Fibroblast of lung (primary cell): Measurements from ENCODE around the gene PLCL1. TPM values are rescaled to one million over a fixed set of nuclear protein-coding genes. Genes with fewer than 3 reads are reported as not detected.

Source experiments
- DNase-seq, 2 donors: peaks; one replicate each; pipeline versions ENCODE4 v3.0.0 to v3.0.0-alpha.2; 2010; ENCODE audit warnings: low read depth in 2 of 2
- H2AFZ ChIP-seq: 2 replicates; pipeline ENCODE4 v1.5.1; 2012; ENCODE audit warnings: low read length, control low read depth, inconsistent platforms
- H3K27ac ChIP-seq: 2 replicates; pipeline ENCODE4 v1.5.1; 2011; ENCODE audit warnings: low read length, control low read depth; ENCODE audit not compliant: insufficient read depth
- H3K27me3 ChIP-seq: 2 replicates; pipeline ENCODE4 v1.5.1; 2011; ENCODE audit warnings: mild to moderate bottlenecking, low read length; ENCODE audit not compliant: control insufficient read depth, insufficient read depth
- H3K36me3 ChIP-seq: 2 replicates; pipeline ENCODE4 v1.5.1; 2011; ENCODE audit warnings: low read length; ENCODE audit not compliant: control insufficient read depth, insufficient read depth
- H3K4me1 ChIP-seq: 2 replicates; pipeline ENCODE4 v1.5.1; 2011; ENCODE audit warnings: low read length; ENCODE audit not compliant: control insufficient read depth, insufficient read depth; ENCODE audit errors: extremely low read depth
- H3K4me2 ChIP-seq: 2 replicates; pipeline ENCODE4 v1.5.1; 2011; ENCODE audit warnings: low read length, control low read depth; ENCODE audit not compliant: insufficient read depth; ENCODE audit errors: extremely low read depth
- H3K4me3 ChIP-seq, 4 experiments: fragments of 200-600 bp in 1 of 4; sonication (generic) in 1 of 4; replicated peaks in 1 of 4; 2 replicates each; pipeline ENCODE4 v1.5.1; 2011 to 2016; ENCODE audit warnings: low read length in 4 of 4, low read depth in 3 of 4, mild to moderate bottlenecking in 3 of 4, control low read depth in 2 of 4, inconsistent platforms in 1 of 4, mixed read lengths in 1 of 4; ENCODE audit not compliant: insufficient read depth in 1 of 4; ENCODE audit errors: control extremely low read depth in 1 of 4
- H3K79me2 ChIP-seq: 2 replicates; pipeline ENCODE4 v1.5.1; 2012; ENCODE audit warnings: mild to moderate bottlenecking, low read length, inconsistent platforms; ENCODE audit not compliant: control insufficient read depth, insufficient read depth
- H3K9ac ChIP-seq: 2 replicates; pipeline ENCODE4 v1.5.1; 2011; ENCODE audit warnings: mild to moderate bottlenecking, low read length, control low read depth; ENCODE audit not compliant: insufficient read depth
- H3K9me3 ChIP-seq: 2 replicates; pipeline ENCODE4 v1.5.1; 2012; ENCODE audit warnings: low read depth, low read length; ENCODE audit not compliant: control insufficient read depth, insufficient read depth
- H4K20me1 ChIP-seq: 2 replicates; pipeline ENCODE4 v1.5.1; 2011; ENCODE audit warnings: low read length; ENCODE audit not compliant: control insufficient read depth, insufficient read depth; ENCODE audit errors: extremely low read depth
- CTCF ChIP-seq, 2 donors: IDR thresholded peaks in 1 of 2; conservative IDR thresholded peaks in 1 of 2; 1 replicate in 1 of 2; 2 replicates in 1 of 2; pipeline ENCODE4 v1.5.1; 2011 to 2012; ENCODE audit warnings: low read length in 2 of 2, control low read depth in 1 of 2, inconsistent platforms in 1 of 2, low read depth in 1 of 2, mild to moderate bottlenecking in 1 of 2
- EZH2 ChIP-seq: IDR thresholded peaks from 2 replicates; pipeline ENCODE4 v1.5.1; 2012; ENCODE audit warnings: low read length, control low read depth, mild to moderate bottlenecking; ENCODE audit errors: missing control alignments
- polyA plus RNA-seq, 2 donors: library from polyadenylated mRNA; depleted of rRNA in 1 of 2; stranded (reverse) in 1 of 2; unstranded in 1 of 2; fragments of >200 nt; gene quantifications; 2 replicates each; pipeline ENCODE4 v1.2.1, GENCODE V29; 2011 to 2012; ENCODE audit warnings: missing spikeins in 1 of 2
- total RNA-seq: library from RNA; depleted of rRNA; stranded (reverse); fragments of >200 nt; gene quantifications from 2 replicates; pipeline ENCODE4 v1.2.1, GENCODE V29; 2014

PLCL1 gene
- total and polyA plus RNA-seq, 2 donors (not counting 1 experiment from before 2014, with no cell fraction given) = 0.48 to 0.83 TPM

GRCh38 chr2:198033626-198034025 is 229.2 kb downstream of the PLCL1 start:
- Histone ChIP-seq H3K27me3 (no peaks in the 10 kb centered on the region), H4K20me1 (no peaks in the 10 kb centered on the region), H3K4me1 (no peaks in the 10 kb centered on the region), H2AFZ (no peak overlapping the region), H3K9ac (no peak overlapping the region), H3K4me2 (no peak overlapping the region), H3K9me3 (no peaks in the 10 kb centered on the region), H3K4me3 (no peak overlapping the region), H3K27ac (no peak overlapping the region), H3K79me2 (no peaks in the 10 kb centered on the region), H3K36me3 (no peaks in the 10 kb centered on the region)
- DNase-seq = no peak
- no peak for TF ChIP-seq EZH2
- TF ChIP-seq CTCF (conservative IDR thresholded peaks at IDR 0.05 in 1 of 2, IDR thresholded peaks at IDR 0.05 in 1 of 2; ENCODE audit: low read depth in 1 of 2, low read length in 2 of 2) = no peak

- Histone ChIP-seq H3K9me3 (no peaks in the 10 kb centered on the region), H3K27me3 (no peaks in the 10 kb centered on the region), H3K79me2 (no peaks in the 10 kb centered on the region), H2AFZ (no peak overlapping the region), H3K27ac (no peak overlapping the region), H3K9ac (no peak overlapping the region), H3K4me2 (no peak overlapping the region), H3K4me1 (no peaks in the 10 kb centered on the region), H4K20me1 (no peaks in the 10 kb centered on the region), H3K36me3 (no peaks in the 10 kb centered on the region), H3K4me3 (no peak overlapping the region)
- no peak for DNase-seq
- no peak for TF ChIP-seq CTCF (conservative IDR thresholded peaks at IDR 0.05 in 1 of 2, IDR thresholded peaks at IDR 0.05 in 1 of 2; ENCODE audit: low read depth in 1 of 2, low read length in 2 of 2)
- TF ChIP-seq EZH2 = no peak
Measured at GRCh38 chr2:198036029-198036879, 231.9 kb downstream of the PLCL1 start.

GRCh38 chr2:198040835-198041234 is 236.4 kb downstream of the PLCL1 start:
- Histone ChIP-seq H4K20me1 (no peaks in the 10 kb centered on the region), H3K4me3 (no peak overlapping the region), H3K27ac (no peak overlapping the region), H3K4me1 (no peaks in the 10 kb centered on the region), H3K79me2 (no peaks in the 10 kb centered on the region), H3K4me2 (no peak overlapping the region), H2AFZ (no peak overlapping the region), H3K9me3 (no peaks in the 10 kb centered on the region), H3K9ac (no peak overlapping the region), H3K36me3 (no peaks in the 10 kb centered on the region), H3K27me3 (no peaks in the 10 kb centered on the region)
- DNase-seq = no peak
- TF ChIP-seq EZH2 (no peak), CTCF (conservative IDR thresholded peaks at IDR 0.05 in 1 of 2, IDR thresholded peaks at IDR 0.05 in 1 of 2; ENCODE audit: low read depth in 1 of 2, low read length in 2 of 2) (no peak)
